ENCODE measurements around the gene PFDN6.

PFDN6 gene

GRCh38 chr6:33313709-33314514, 24.5 kb downstream of the PFDN6 start, which contains the start of gene TAPBP:
TSS of gene TAPBP (minus strand) at chr6:33314078. CDS start at chr6:33314041, 37 bp downstream.
- TF ChIP-seq RAD21 (IDR thresholded peaks at IDR 0.05; ENCODE audit: low read depth), result no peak
- TF ChIP-seq USF1 (IDR thresholded peaks at IDR 0.05), result no peak
- TF ChIP-seq CEBPB (IDR thresholded peaks at IDR 0.05), result no peak
- TF ChIP-seq TEAD4 (IDR thresholded peaks at IDR 0.05), result no peak
- TF ChIP-seq, protein P1, sequence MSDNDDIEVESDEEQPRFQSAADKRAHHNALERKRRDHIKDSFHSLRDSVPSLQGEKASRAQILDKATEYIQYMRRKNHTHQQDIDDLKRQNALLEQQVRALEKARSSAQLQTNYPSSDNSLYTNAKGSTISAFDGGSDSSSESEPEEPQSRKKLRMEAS (IDR thresholded peaks at IDR 0.05), result no peak
- no peak for TF ChIP-seq TAF1 (IDR thresholded peaks at IDR 0.05; ENCODE audit: low read depth)
- no peak for TF ChIP-seq YY1 (IDR thresholded peaks at IDR 0.05; ENCODE audit: low read depth)
- no peak for TF ChIP-seq CREB1 (IDR thresholded peaks at IDR 0.05; ENCODE audit: low read depth)
- no peak for TF ChIP-seq REST (IDR thresholded peaks at IDR 0.05; ENCODE audit: low read depth)
- no peak for TF ChIP-seq ZBTB7A (IDR thresholded peaks at IDR 0.05; ENCODE audit: low read depth)
- TF ChIP-seq EP300 (IDR thresholded peaks at IDR 0.05; ENCODE audit: borderline replicate concordance), result no peak
- TF ChIP-seq TCF12 (IDR thresholded peaks at IDR 0.05; ENCODE audit: low read depth), result no peak
- no peak for TF ChIP-seq NFIC (IDR thresholded peaks at IDR 0.05)
- no peak for TF ChIP-seq FOXM1 (IDR thresholded peaks at IDR 0.05; ENCODE audit: borderline replicate concordance, low read depth)
- no peak for TF ChIP-seq EGR1 (IDR thresholded peaks at IDR 0.05)

DNA sequence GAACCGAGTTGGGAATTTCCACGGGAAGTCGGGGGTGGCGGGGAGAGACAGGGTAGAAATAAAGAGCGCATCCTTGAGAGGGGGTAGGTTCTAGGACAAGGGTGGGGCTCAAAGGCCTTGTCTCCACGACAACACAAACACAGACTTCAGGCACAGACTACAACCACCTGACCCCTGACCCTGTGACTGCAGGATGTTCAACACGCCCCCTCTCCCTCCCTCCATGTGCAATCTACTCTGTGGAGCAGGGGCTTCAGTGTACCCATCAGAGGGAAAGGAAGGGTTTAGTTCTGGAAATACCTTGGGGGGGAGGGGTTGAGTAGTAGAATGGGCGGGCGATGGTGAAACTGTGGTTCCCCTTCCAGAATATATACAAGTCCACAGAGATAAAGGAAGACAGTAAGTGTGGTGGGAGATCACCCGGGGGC, 25.1 kb downstream of the PFDN6 start:
- no peak for TF ChIP-seq NFIC (IDR thresholded peaks at IDR 0.05)
- no peak for TF ChIP-seq EP300 (IDR thresholded peaks at IDR 0.05; ENCODE audit: borderline replicate concordance)
- TF ChIP-seq YY1 (IDR thresholded peaks at IDR 0.05; ENCODE audit: low read depth), result no peak
- TF ChIP-seq TCF12 (IDR thresholded peaks at IDR 0.05; ENCODE audit: low read depth), result no peak
- TF ChIP-seq REST (IDR thresholded peaks at IDR 0.05; ENCODE audit: low read depth), result no peak
- TF ChIP-seq TEAD4 (IDR thresholded peaks at IDR 0.05), result no peak
- TF ChIP-seq CEBPB (IDR thresholded peaks at IDR 0.05), result no peak
- TF ChIP-seq, protein P1 (IDR thresholded peaks at IDR 0.05), result no peak

DNA sequence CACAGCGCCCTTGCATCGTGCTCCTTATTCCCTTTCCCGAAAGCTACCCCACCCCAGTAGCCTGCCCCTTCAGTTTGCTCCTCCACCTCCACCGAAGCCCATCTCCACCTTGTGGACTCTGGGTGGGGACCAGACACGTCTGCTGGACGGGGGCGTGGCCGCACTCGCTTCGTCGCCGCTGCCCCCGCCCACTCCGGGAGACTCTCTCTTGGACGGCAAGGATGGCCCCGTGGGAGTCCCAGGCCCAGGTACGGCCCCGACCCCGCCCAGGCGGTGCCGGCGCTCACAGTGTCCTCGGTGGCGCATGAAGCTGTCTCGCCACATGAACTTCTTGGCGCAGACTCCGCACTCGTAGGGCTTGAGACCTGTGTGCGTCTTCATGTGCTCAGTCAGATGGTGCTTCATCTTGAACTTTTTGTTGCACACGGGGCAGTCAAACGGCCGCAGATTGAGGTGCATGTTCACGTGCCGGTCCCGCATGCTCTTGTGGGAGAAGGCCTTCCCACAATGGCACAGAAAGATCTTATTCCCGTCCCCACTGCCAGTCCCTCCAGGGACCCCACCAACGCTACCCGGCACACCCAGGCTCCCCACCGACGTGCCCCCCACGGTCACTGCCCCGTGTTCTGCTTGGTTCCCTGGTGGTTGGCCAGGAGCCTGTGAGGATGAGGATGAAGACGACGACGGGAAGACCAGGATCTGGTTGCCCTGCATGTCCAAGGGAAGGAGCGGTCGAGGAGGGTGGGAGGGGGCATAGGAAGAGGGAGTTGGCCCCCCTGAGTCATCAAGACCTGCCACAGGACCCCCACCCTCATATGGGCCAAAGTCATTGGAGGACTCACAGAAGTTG, 25.8 kb downstream of the PFDN6 start:
- no peak for TF ChIP-seq TAF1 (IDR thresholded peaks at IDR 0.05; ENCODE audit: low read depth)
- TF ChIP-seq USF1 (IDR thresholded peaks at IDR 0.05), result no peak
- TF ChIP-seq, protein P1 (IDR thresholded peaks at IDR 0.05), result no peak
- TF ChIP-seq TCF12 (IDR thresholded peaks at IDR 0.05; ENCODE audit: low read depth), result no peak
- TF ChIP-seq EGR1 (IDR thresholded peaks at IDR 0.05), result no peak
- TF ChIP-seq REST (IDR thresholded peaks at IDR 0.05; ENCODE audit: low read depth), result no peak
- TF ChIP-seq YY1 (IDR thresholded peaks at IDR 0.05; ENCODE audit: low read depth), result no peak

Data from Ishikawa (cell line).